ENCODE results near the gene ASCC3. TPM values are rescaled to one million over a fixed set of nuclear protein-coding genes. Genes with fewer than 3 reads are reported as not detected.

Gene ASCC3
- total RNA-seq, 4 donors from 2014 or later: 14.2 to 58.9 (median 36.6) TPM

DNA sequence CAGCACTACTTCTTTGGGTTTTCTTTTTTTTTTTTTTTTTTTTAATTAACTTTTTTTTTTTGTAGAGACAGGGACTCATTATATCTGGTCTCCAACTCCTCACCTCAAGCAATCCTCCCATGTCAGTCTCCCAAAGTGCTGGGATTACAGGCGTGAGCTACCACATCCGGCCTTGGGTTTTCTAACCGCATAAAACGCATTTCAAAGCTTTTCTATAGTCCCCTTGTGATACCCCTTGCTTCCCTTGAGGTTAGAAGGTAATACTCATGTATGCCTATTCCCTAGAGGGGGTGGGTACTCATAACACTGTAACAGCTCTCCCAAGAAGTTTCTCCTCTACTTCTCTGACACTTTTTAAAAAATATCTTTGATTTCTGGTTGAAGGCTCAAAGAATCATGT is 23.9 kb upstream of the ASCC3 start:
- H3K4me3 ChIP-seq: no peak overlapping the region
- H3K36me3 ChIP-seq: no peaks in the 10 kb centered on the region
- H3K9me3 ChIP-seq: no peaks in the 10 kb centered on the region
- 83 to 85% methylated on average over 4 of the region's 4 CpGs for WGBS, 2 donors
- no peak overlapping the region for H3K27ac ChIP-seq
- no peak for DNase-seq
- H3K27me3 ChIP-seq: no peaks in the 10 kb centered on the region
- no peaks in the 10 kb centered on the region for H3K4me1 ChIP-seq
- no peak for TF ChIP-seq POLR2A (IDR thresholded peaks at IDR 0.05)
- TF ChIP-seq, protein P1, sequence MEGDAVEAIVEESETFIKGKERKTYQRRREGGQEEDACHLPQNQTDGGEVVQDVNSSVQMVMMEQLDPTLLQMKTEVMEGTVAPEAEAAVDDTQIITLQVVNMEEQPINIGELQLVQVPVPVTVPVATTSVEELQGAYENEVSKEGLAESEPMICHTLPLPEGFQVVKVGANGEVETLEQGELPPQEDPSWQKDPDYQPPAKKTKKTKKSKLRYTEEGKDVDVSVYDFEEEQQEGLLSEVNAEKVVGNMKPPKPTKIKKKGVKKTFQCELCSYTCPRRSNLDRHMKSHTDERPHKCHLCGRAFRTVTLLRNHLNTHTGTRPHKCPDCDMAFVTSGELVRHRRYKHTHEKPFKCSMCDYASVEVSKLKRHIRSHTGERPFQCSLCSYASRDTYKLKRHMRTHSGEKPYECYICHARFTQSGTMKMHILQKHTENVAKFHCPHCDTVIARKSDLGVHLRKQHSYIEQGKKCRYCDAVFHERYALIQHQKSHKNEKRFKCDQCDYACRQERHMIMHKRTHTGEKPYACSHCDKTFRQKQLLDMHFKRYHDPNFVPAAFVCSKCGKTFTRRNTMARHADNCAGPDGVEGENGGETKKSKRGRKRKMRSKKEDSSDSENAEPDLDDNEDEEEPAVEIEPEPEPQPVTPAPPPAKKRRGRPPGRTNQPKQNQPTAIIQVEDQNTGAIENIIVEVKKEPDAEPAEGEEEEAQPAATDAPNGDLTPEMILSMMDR (IDR thresholded peaks at IDR 0.05): no peak
- intact Hi-C loops (cut with DNase I): no loop called here

DNA sequence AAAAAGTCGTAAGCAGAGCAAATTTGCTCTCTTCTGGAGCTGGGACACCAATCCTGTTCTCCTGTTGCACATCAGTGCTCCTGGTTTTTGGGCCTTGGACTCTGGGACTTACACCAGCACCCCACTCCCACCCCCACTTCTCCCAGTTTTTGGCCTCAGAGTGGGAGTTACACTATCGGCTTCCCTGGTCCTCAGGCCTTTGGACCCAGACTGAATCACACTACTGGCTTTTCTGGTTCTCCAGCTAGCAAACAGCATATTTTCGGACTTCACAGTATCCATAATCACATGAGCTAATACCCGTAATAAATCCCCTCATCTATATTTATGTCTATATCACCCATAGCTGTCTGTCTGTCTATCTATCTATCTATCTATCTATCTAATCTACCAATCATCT is 23.2 kb upstream of the ASCC3 start:
- no peaks in the 10 kb centered on the region for H3K36me3 ChIP-seq
- TF ChIP-seq, protein P1 (IDR thresholded peaks at IDR 0.05): no peak
- TF ChIP-seq POLR2A (IDR thresholded peaks at IDR 0.05): no peak
- no peaks in the 10 kb centered on the region for H3K27me3 ChIP-seq
- H3K4me3 ChIP-seq: no peak overlapping the region
- no peaks in the 10 kb centered on the region for H3K9me3 ChIP-seq
- no peak for DNase-seq
- 31 to 61% methylated on average over 4 of the region's 4 CpGs for WGBS, 2 donors
- H3K27ac ChIP-seq: no peak overlapping the region
- intact Hi-C loops (cut with DNase I): no loop called here
- no peaks in the 10 kb centered on the region for H3K4me1 ChIP-seq

DNA sequence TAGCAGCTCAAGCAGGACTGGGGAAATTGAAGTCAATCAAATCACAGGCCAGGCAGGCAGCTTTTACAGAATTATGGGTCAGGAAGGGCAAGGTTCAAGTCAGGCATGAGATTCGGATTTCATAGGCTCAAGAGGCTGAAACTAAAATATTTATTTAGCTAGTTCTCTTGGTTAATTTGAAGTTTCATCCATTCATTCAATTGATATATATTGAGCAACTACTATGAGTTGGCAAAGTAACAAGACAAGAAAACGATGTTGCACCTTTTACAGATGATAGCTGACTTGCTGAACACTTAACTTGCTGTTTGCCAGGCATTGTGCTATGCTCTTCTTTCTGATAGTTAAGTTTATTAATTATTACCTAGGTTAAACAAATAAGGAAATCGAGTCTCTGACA is 20.5 kb upstream of the ASCC3 start:
- no peaks in the 10 kb centered on the region for H3K27me3 ChIP-seq
- 56 to 62% methylated on average over 3 of the region's 3 CpGs for WGBS, 2 donors
- H3K36me3 ChIP-seq: no peaks in the 10 kb centered on the region
- peaks cover 0 to 8% (median 0%) of the 10 kb centered on the region in 3 donors for H3K9me3 ChIP-seq
- no peaks in the 10 kb centered on the region for H3K4me1 ChIP-seq
- no peak overlapping the region for H3K27ac ChIP-seq
- intact Hi-C loops (cut with DNase I): no loop called here
- no peak overlapping the region for H3K4me3 ChIP-seq
- no peak for TF ChIP-seq POLR2A (IDR thresholded peaks at IDR 0.05)
- TF ChIP-seq, protein P1 (IDR thresholded peaks at IDR 0.05): no peak
- DNase-seq: no peak

DNA sequence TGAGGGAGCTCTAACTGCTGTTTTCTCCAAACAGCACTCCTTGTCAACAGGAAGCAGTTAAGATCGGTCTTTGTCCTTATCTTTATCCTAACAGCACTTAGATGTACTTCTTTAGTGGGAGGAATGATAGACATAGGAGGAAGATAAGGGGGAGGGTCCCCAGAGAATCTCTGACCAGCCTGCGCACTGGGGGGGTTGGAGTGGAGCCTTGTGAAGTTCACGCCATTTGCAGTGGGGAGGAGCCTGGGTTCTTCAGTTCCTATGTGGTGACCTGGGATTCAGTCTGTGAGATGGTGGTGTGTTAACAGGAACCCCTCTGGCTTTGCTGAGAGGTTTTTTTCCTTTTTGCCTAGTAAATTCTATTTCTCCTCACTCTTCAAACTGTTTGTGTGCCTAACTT is 18.1 kb upstream of the ASCC3 start:
- 81 to 87% methylated on average over 2 to 3 of the region's 3 CpGs for WGBS, 2 donors
- intact Hi-C loops (cut with DNase I): no loop called here
- no peak overlapping the region for H3K4me3 ChIP-seq

DNA sequence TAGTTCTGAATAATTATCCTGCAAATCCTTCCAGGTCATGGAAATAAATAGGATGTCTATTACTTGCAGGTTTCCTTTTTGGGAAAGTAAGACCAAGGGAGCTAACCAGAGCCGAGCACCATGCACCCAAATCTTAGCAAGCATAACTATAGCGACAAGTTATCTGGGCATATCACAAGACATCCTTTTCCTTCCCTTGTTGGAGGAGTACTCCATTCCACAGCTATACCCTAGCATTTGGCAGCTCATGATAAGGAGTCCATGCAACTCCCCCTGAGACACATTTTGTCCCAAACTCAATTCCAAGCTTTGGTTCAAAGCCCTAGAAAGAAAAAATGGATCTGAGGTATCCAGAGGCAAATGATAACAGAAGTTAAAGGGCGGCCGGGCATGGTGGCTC is 16.5 kb upstream of the ASCC3 start:
- intact Hi-C loops (cut with DNase I): no loop called here
- peaks cover 0 to 8% (median 0%) of the 10 kb centered on the region in 3 donors for H3K9me3 ChIP-seq
- no peaks in the 10 kb centered on the region for H3K36me3 ChIP-seq
- H3K27ac ChIP-seq: no peak overlapping the region
- WGBS, 2 donors: 94 to 96% methylated on average over 4 of the region's 4 CpGs
- H3K27me3 ChIP-seq: no peaks in the 10 kb centered on the region
- no peak for DNase-seq
- H3K4me3 ChIP-seq: no peak overlapping the region
- H3K4me1 ChIP-seq: no peaks in the 10 kb centered on the region
- TF ChIP-seq, protein P1 (IDR thresholded peaks at IDR 0.05): no peak
- no peak for TF ChIP-seq POLR2A (IDR thresholded peaks at IDR 0.05)

More for the DNA sequence above, 18.1 kb upstream of the ASCC3 start:
- no peak for DNase-seq
- no peaks in the 10 kb centered on the region for H3K27me3 ChIP-seq
- H3K36me3 ChIP-seq: no peaks in the 10 kb centered on the region
- no peaks in the 10 kb centered on the region for H3K4me1 ChIP-seq
- peaks cover 0 to 8% (median 0%) of the 10 kb centered on the region in 3 donors for H3K9me3 ChIP-seq
- TF ChIP-seq POLR2A (IDR thresholded peaks at IDR 0.05): no peak
- TF ChIP-seq, protein P1 (IDR thresholded peaks at IDR 0.05): no peak
- H3K27ac ChIP-seq: no peak overlapping the region

All from esophagus squamous epithelium (tissue), 5 donors.